Measurements from ENCODE around the gene DLG2. TPM values are rescaled to one million over a fixed set of nuclear protein-coding genes. Genes with fewer than 3 reads are reported as not detected.

DLG2 gene
- polyA plus RNA-seq, 3 donors = 0.24 to 0.39 TPM; not detected in 1

GRCh38 chr11:84800755-84801346 is 826.3 kb downstream of the DLG2 start:
- no peak overlapping the region for H3K27ac Mint-ChIP-seq
- no peak overlapping the region for H2AFZ ChIP-seq (ENCODE audit: insufficient read depth, low read depth, low read length, poor library complexity, severe bottlenecking)
- intact Hi-C loops (cut with micrococcal nuclease) = no loop called here
- H3K4me3 Mint-ChIP-seq = no peak overlapping the region
- no peaks in the 10 kb centered on the region for H3K4me1 ChIP-seq (ENCODE audit: control insufficient read depth in 1 of 2, insufficient read depth in 2 of 2, low read length in 2 of 2)
- H3K9ac ChIP-seq (ENCODE audit: insufficient read depth, low read length, poor library complexity, severe bottlenecking) = no peak overlapping the region
- H3K79me2 ChIP-seq (ENCODE audit: insufficient read depth, low read length) = no peaks in the 10 kb centered on the region
- H3K27me3 Mint-ChIP-seq (ENCODE audit: low read depth in 3 of 3) = peaks cover 0 to 1% (median 0%) of the 10 kb centered on the region in 3 donors
- peaks cover 0 to 15% (median 7%) of the 10 kb centered on the region in 7 donors for H3K9me3 Mint-ChIP-seq
- H3K36me3 Mint-ChIP-seq = no peaks in the 10 kb centered on the region
- H3K4me3 ChIP-seq (replicated peaks in 1 of 3; ENCODE audit: low read depth in 2 of 3, low read length in 3 of 3) = no peak overlapping the region
- no peaks in the 10 kb centered on the region for H3K9me3 ChIP-seq (replicated peaks in 1 of 2; ENCODE audit: control insufficient read depth in 1 of 2, insufficient read depth in 1 of 2, low read length in 2 of 2)
- no peaks in the 10 kb centered on the region for H4K20me1 ChIP-seq (ENCODE audit: insufficient read depth, low read length)
- no peak for DNase-seq
- H3K4me2 ChIP-seq (replicated peaks; ENCODE audit: extremely low read depth, low read length, poor library complexity, severe bottlenecking) = no peak overlapping the region
- H3K27me3 ChIP-seq (ENCODE audit: control insufficient read depth in 2 of 2, insufficient read depth in 2 of 2, low read length in 2 of 2) = no peaks in the 10 kb centered on the region
- no peaks in the 10 kb centered on the region for H3K4me1 Mint-ChIP-seq
- no peaks in the 10 kb centered on the region for H3K36me3 ChIP-seq (replicated peaks in 1 of 2; ENCODE audit: control insufficient read depth in 1 of 2, insufficient read depth in 2 of 2, low read length in 2 of 2)
- TF ChIP-seq CTCF (IDR thresholded peaks at IDR 0.05) = no peak
- 92% methylated on average over 4 of the region's 8 CpGs for WGBS (ENCODE audit: insufficient coverage)
- H3K27ac ChIP-seq (ENCODE audit: low read depth in 1 of 2, low read length in 2 of 2) = no peak overlapping the region

- no peak overlapping the region for H3K27ac Mint-ChIP-seq
- Histone ChIP-seq H3K9ac (ENCODE audit: insufficient read depth, low read length, poor library complexity, severe bottlenecking) (no peak overlapping the region), H3K9me3 (replicated peaks in 1 of 2; ENCODE audit: control insufficient read depth in 1 of 2, insufficient read depth in 1 of 2, low read length in 2 of 2) (peaks cover 0 to 7% of the 10 kb centered on the region in 2 donors), H3K27me3 (ENCODE audit: control insufficient read depth in 2 of 2, insufficient read depth in 2 of 2, low read length in 2 of 2) (no peaks in the 10 kb centered on the region), H2AFZ (ENCODE audit: insufficient read depth, low read depth, low read length, poor library complexity, severe bottlenecking) (no peak overlapping the region), H3K4me1 (ENCODE audit: control insufficient read depth in 1 of 2, insufficient read depth in 2 of 2, low read length in 2 of 2) (no peaks in the 10 kb centered on the region), H3K4me3 (replicated peaks in 1 of 3; ENCODE audit: low read depth in 2 of 3, low read length in 3 of 3) (no peak overlapping the region), H3K4me2 (replicated peaks; ENCODE audit: extremely low read depth, low read length, poor library complexity, severe bottlenecking) (no peak overlapping the region), H3K36me3 (replicated peaks in 1 of 2; ENCODE audit: control insufficient read depth in 1 of 2, insufficient read depth in 2 of 2, low read length in 2 of 2) (no peaks in the 10 kb centered on the region), H3K79me2 (ENCODE audit: insufficient read depth, low read length) (no peaks in the 10 kb centered on the region), H4K20me1 (ENCODE audit: insufficient read depth, low read length) (no peaks in the 10 kb centered on the region), H3K27ac (ENCODE audit: low read depth in 1 of 2, low read length in 2 of 2) (no peak overlapping the region)
- DNase-seq = no peak
- H3K36me3 Mint-ChIP-seq = no peaks in the 10 kb centered on the region
- H3K4me3 Mint-ChIP-seq = no peak overlapping the region
- H3K9me3 Mint-ChIP-seq = peaks cover 0 to 18% (median 2%) of the 10 kb centered on the region in 7 donors
- intact Hi-C loops (cut with micrococcal nuclease) = no loop called here
- no peak for TF ChIP-seq CTCF (IDR thresholded peaks at IDR 0.05)
- WGBS (ENCODE audit: insufficient coverage) = 74% methylated on average over 2 of the region's 3 CpGs
- peaks cover 0 to 1% (median 0%) of the 10 kb centered on the region in 3 donors for H3K27me3 Mint-ChIP-seq (ENCODE audit: low read depth in 3 of 3)
- H3K4me1 Mint-ChIP-seq = no peaks in the 10 kb centered on the region
Observed at GRCh38 chr11:84799112-84799511, 828.0 kb downstream of the DLG2 start.

All from CD14-positive monocyte (primary cell).